Transverse colon (tissue), 4 donors: ENCODE results near the gene RINL. TPM values are rescaled to one million over a fixed set of nuclear protein-coding genes. Genes with fewer than 3 reads are reported as not detected.

ENCODE experiments used
- DNase-seq: peaks from one replicate; pipeline ENCODE4 v3.0.0-alpha.2; 2019
- H3K27ac ChIP-seq, 4 donors: fragments of 200-600 bp; sonication (generic); 2 replicates each; pipeline ENCODE4 v1.5.1; 2016 to 2018; ENCODE audit warnings: inconsistent platforms in 4 of 4
- H3K27me3 ChIP-seq: fragments of 200-600 bp; sonication (generic); 2 replicates; pipeline ENCODE4 v1.5.1; 2017; ENCODE audit warnings: inconsistent platforms
- H3K36me3 ChIP-seq, 4 donors: fragments of 200-600 bp; sonication (generic); 2 replicates each; pipeline ENCODE4 v1.5.1; 2017 to 2019; ENCODE audit warnings: inconsistent platforms in 4 of 4
- H3K4me1 ChIP-seq, 4 donors: fragments of 200-600 bp; sonication (generic); 2 replicates each; pipeline ENCODE4 v1.5.1; 2017 to 2020; ENCODE audit warnings: inconsistent platforms in 4 of 4
- H3K4me3 ChIP-seq, 4 donors: fragments of 200-600 bp; sonication (generic); 1 replicate in 1 of 4; 2 replicates in 3 of 4; pipeline versions ENCODE4 v1.5.1 to v1.6.1; 2017 to 2019; ENCODE audit warnings: inconsistent platforms in 4 of 4
- H3K9me3 ChIP-seq, 2 donors: fragments of 200-600 bp; sonication (generic); 2 replicates each; pipeline ENCODE4 v1.5.1; 2017 to 2019; ENCODE audit warnings: inconsistent platforms in 2 of 2
- CTCF ChIP-seq, 5 experiments: fragments of 200-600 bp in 3 of 5; fragments of 450-650 bp in 2 of 5; sonication (generic) in 3 of 5; IDR thresholded peaks; 1 replicate in 2 of 5; 2 replicates in 3 of 5; pipeline ENCODE4 v1.5.1; 2016 to 2017; ENCODE audit warnings: antibody characterized with exemption in 5 of 5, inconsistent platforms in 3 of 5, mild to moderate bottlenecking in 2 of 5, moderate library complexity in 1 of 5
- EP300 ChIP-seq: sonication (generic); formaldehyde crosslinking; IDR thresholded peaks from one replicate; pipeline ENCODE4 v1.6.1; 2017; ENCODE audit warnings: antibody characterized with exemption, low read depth
- POLR2A ChIP-seq: fragments of 450-650 bp; IDR thresholded peaks from one replicate; pipeline ENCODE4 v1.6.1; 2016; ENCODE audit warnings: antibody characterized with exemption, mild to moderate bottlenecking, moderate library complexity
- POLR2AphosphoS5 ChIP-seq, 3 donors: sonication (generic); formaldehyde crosslinking; IDR thresholded peaks; one replicate each; pipeline ENCODE4 v1.6.1; 2016; ENCODE audit warnings: antibody characterized with exemption in 3 of 3
- WGBS, 2 donors: methylation state at CpG; one replicate each; pipeline ENCODE4 v1.1.5; 2018; ENCODE audit warnings: low coverage in 1 of 2; 5-methylcytosine and 5-hydroxymethylcytosine counted together
- in situ Hi-C, 4 donors: fragments of 200-750 bp; cut with MboI; loops; one replicate each; pipeline versions ENCODE4 v1.15.0 to v1.15.1; 2017; ENCODE audit warnings: low sequenced_read_pairs in 3 of 4, low pct_ligation_motif_present in 1 of 4, low pct_unique_long_range_greater_than_20kb in 1 of 4
- intact Hi-C: fragments of 100-400 bp; cut with DNase I; formaldehyde crosslinking; loops from one replicate; pipeline ENCODE4 v1.15.1; 2023; ENCODE audit warnings: low total_unique reads
- total RNA-seq, 4 donors: library from RNA; depleted of rRNA; stranded (reverse); fragments of >200 nt; gene quantifications; one replicate each; pipeline ENCODE4 v1.1.0, GENCODE V29; 2016

Gene RINL
- total RNA-seq, 4 donors from 2014 or later, result 1.8 to 7.0 (median 3.6) TPM

DNA sequence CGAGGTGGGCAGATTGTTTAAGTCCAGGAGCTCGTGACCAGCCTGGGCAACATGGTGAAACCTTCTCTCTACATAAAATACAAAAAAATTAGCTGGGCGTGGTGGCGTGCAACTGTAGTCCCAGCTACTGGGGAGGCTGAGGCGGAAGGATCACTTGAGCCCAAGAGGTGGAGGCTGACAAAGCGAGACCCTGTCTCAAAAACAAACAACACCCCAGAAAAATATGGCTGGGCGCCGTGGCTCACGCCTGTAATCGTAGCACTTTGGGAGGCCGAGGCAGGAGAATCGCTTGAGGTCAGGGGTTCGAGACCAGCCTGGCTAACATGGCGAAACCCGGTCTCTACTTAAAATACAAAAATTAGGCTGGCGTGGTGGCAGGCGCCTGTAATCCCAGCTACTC lies 24.9 kb downstream of the RINL start:
- Histone ChIP-seq H3K9me3 (no peaks in the 10 kb centered on the region), H3K27me3 (no peaks in the 10 kb centered on the region), H3K27ac (peak overlapping the region; percentile 98 to 100 (median 100)), H3K4me1 (peaks cover 4 to 27% (median 17%) of the 10 kb centered on the region in 4 donors), H3K4me3 (peak overlapping the region in 1 of 4 donors; percentile 90), H3K36me3 (no peaks in the 10 kb centered on the region)
- WGBS, 2 donors, result 83% methylated on average over 17 of the region's 17 CpGs; no CpG with 5 or more reads in 1 of the 2 donors
- intact Hi-C loops (no loop called here), in situ Hi-C loops (no loop called here)
- DNase-seq, result no peak
- TF ChIP-seq POLR2AphosphoS5 (IDR thresholded peaks at IDR 0.05) (no peak), EP300 (no peak), POLR2A (no peak), CTCF (IDR thresholded peaks at IDR 0.05) (no peak)

GRCh38 chr19:38852231-38853044 lies 25.6 kb downstream of the RINL start:
- DNase-seq, result peak; percentile 65
- H3K27ac ChIP-seq, result peak overlapping the region; percentile 98 to 100 (median 100)
- in situ Hi-C loops, result no loop called here
- TF ChIP-seq POLR2AphosphoS5 (IDR thresholded peaks at IDR 0.05) (peak in 2 of 3 donors; percentile 7 to 40), CTCF (IDR thresholded peaks at IDR 0.05) (no peak), POLR2A (peak; percentile 63)
- no peaks in the 10 kb centered on the region for H3K27me3 ChIP-seq
- peak overlapping the region; percentile 69 to 90 (median 88) for H3K4me3 ChIP-seq
- peaks cover 0 to 4% (median 0%) of the 10 kb centered on the region in 4 donors for H3K36me3 ChIP-seq
- H3K9me3 ChIP-seq, result no peaks in the 10 kb centered on the region
- H3K4me1 ChIP-seq, result peaks cover 9 to 31% (median 25%) of the 10 kb centered on the region in 4 donors
- intact Hi-C loops, result loop anchor here (1.0 kb wide), 1 partner anchor 21 kb away; the partner anchor contains the start of gene ECH1
- WGBS, 2 donors, result 3% methylated on average over 42 of the region's 52 CpGs; no CpG with 5 or more reads in 1 of the 2 donors

DNA sequence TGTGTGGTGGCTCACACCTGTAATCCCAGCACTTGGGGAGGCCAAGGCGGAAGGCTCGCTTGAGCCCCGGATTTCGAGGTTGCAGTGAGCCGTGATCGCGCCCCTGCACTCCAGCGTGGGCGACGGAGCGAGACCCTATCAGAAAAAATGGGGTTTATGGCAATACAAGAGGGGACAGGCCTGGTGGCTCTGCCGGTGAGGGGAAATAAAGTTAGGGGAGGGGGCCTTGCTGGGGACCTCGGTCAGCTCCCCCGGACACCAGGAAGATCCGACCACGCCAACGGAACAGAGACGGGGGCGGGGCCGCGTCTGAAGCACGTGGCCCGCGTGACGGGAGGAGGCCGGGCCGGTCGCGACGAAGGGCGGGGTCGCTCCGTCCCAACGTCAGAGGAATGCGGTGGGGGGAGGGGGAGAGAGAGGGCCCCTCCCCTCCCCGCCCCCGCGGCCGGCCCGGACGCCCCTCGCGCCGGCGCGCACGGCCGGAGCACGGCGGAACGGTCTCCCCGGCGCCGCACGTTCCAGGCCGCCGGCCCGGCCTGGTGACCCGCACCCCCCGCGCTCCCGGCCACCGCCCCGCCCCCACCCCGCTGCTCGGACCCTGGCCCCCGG lies 26.3 kb downstream of the RINL start:
- in situ Hi-C loops (no loop called here), intact Hi-C loops (loop anchor here (1.0 kb wide), 1 partner anchor 20 kb away; the partner anchor contains the start of gene ECH1)
- no peaks in the 10 kb centered on the region for H3K9me3 ChIP-seq
- peak overlapping the region; percentile 69 to 90 (median 88) for H3K4me3 ChIP-seq
- peaks cover 15 to 38% (median 29%) of the 10 kb centered on the region in 4 donors for H3K4me1 ChIP-seq
- peak overlapping the region; percentile 98 to 100 (median 100) for H3K27ac ChIP-seq
- TF ChIP-seq CTCF (IDR thresholded peaks at IDR 0.05) (no peak), POLR2AphosphoS5 (IDR thresholded peaks at IDR 0.05) (peak; percentile 93 to 94 (median 93)), POLR2A (peak; percentile 88), EP300 (peak; percentile 53)
- 0% methylated on average over 23 of the region's 67 CpGs; no CpG with 5 or more reads in 1 of the 2 donors for WGBS, 2 donors
- H3K27me3 ChIP-seq, result no peaks in the 10 kb centered on the region
- peak; percentile 97 for DNase-seq
- peaks cover 0 to 11% (median 3%) of the 10 kb centered on the region in 4 donors for H3K36me3 ChIP-seq
